ENCODE measurements around the gene ABCD1. TPM values are rescaled to one million over a fixed set of nuclear protein-coding genes. Genes with fewer than 3 reads are reported as not detected.
A peak's percentile ranks its signal among the peaks of the same experiment; 100 is the strongest.

ABCD1 gene
- total and polyA plus RNA-seq, 9 of the 15 experiments (the other 6 are each of a cell fraction or from before 2014, with no cell fraction given) = 0.07 to 6.9 (median 2.2) TPM

DNA sequence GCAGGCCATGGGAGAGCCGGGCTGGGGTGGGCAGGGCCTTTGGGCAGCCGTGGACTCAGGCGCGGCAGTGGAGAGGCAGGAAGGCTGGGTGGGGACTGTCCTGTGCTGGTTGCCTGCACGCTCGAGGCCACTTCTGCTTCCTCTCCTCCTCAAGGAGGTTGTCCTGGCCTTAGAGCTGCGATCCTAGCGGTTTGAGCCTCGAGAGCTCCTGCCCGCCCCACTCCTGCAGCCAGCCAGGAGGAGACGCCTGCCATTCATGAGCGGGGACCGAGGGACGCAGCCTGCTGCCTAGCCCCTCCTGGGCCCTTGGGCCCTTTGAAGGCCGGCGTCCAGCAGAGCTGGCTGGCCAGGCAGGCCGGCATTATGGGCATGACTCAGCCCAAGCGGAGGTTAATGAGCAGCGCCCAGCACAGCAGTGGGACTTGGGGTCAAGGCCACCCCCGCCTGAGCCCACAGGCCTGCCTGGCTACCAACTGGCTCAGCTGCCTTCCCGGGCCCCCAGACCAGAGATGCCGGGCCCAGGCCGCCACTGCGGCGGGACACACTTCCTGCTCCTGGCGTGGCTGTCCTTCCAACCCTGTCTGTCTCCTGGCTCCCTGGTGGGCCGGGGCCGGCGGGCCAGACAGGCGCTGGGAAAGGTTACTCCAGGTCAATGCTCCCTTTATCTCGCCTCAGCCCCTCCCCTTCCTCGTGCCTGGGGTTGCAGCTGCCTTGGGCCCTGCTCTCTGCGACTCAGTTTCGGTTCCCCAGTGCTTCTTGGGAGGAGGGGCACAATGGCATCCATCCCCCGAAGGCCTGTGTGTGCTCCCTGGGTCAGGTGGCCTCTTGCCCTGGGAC lies 1.8 kb downstream of the ABCD1 start (continued):
- TF ChIP-seq, protein P1, sequence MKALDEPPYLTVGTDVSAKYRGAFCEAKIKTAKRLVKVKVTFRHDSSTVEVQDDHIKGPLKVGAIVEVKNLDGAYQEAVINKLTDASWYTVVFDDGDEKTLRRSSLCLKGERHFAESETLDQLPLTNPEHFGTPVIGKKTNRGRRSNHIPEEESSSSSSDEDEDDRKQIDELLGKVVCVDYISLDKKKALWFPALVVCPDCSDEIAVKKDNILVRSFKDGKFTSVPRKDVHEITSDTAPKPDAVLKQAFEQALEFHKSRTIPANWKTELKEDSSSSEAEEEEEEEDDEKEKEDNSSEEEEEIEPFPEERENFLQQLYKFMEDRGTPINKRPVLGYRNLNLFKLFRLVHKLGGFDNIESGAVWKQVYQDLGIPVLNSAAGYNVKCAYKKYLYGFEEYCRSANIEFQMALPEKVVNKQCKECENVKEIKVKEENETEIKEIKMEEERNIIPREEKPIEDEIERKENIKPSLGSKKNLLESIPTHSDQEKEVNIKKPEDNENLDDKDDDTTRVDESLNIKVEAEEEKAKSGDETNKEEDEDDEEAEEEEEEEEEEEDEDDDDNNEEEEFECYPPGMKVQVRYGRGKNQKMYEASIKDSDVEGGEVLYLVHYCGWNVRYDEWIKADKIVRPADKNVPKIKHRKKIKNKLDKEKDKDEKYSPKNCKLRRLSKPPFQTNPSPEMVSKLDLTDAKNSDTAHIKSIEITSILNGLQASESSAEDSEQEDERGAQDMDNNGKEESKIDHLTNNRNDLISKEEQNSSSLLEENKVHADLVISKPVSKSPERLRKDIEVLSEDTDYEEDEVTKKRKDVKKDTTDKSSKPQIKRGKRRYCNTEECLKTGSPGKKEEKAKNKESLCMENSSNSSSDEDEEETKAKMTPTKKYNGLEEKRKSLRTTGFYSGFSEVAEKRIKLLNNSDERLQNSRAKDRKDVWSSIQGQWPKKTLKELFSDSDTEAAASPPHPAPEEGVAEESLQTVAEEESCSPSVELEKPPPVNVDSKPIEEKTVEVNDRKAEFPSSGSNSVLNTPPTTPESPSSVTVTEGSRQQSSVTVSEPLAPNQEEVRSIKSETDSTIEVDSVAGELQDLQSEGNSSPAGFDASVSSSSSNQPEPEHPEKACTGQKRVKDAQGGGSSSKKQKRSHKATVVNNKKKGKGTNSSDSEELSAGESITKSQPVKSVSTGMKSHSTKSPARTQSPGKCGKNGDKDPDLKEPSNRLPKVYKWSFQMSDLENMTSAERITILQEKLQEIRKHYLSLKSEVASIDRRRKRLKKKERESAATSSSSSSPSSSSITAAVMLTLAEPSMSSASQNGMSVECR (CRISPR knock-in tag; IDR thresholded peaks at IDR 0.05) = peak; percentile 51; the same call in 1 of the 2 replicates
- TF ChIP-seq COPS2 (conservative IDR thresholded peaks at IDR 0.05) (no peak), ZNF644 (tag; IDR thresholded peaks at IDR 0.05; ENCODE audit: low read depth) (no peak), KLF6 (CRISPR knock-in tag; IDR thresholded peaks at IDR 0.05; ENCODE audit: borderline replicate concordance) (no peak), RBM14 (IDR thresholded peaks at IDR 0.05; ENCODE audit: borderline replicate concordance, insufficient read depth, low read depth, low read length) (no peak), SRSF3 (IDR thresholded peaks at IDR 0.05; ENCODE audit: insufficient read depth, low read length) (no peak), ILF3 (IDR thresholded peaks at IDR 0.05; ENCODE audit: borderline replicate concordance) (no peak), ZNF324 (CRISPR knock-in tag; IDR thresholded peaks at IDR 0.05) (no peak), SMARCA4 (IDR thresholded peaks at IDR 0.05) (0 out of 2 replicates have a peak, but pooled peaks have one; percentile 11), FOS (IDR thresholded peaks at IDR 0.05; ENCODE audit: extremely low read depth, insufficient read length) (no peak), NFRKB (IDR thresholded peaks at IDR 0.05; ENCODE audit: low read depth) (no peak), SIN3B (IDR thresholded peaks at IDR 0.05; ENCODE audit: low read depth) (0 out of 2 replicates have a peak, but pooled peaks have one; percentile 18), ZNF586 (CRISPR knock-in tag; conservative IDR thresholded peaks at IDR 0.05) (no peak), PCBP2 (IDR thresholded peaks at IDR 0.05; ENCODE audit: low read depth, low read length, poor library complexity, severe bottlenecking) (no peak), ZNF3 (CRISPR knock-in tag; IDR thresholded peaks at IDR 0.05) (no peak), JUND (IDR thresholded peaks at IDR 0.05; ENCODE audit: borderline replicate concordance, low read depth, low read length) (no peak), JUND (tag; IDR thresholded peaks at IDR 0.05; ENCODE audit: borderline replicate concordance, low read depth, low read length) (no peak; the same call in 1 of the 3 replicates), HMGN3 (IDR thresholded peaks at IDR 0.05; ENCODE audit: borderline replicate concordance, extremely low read depth, insufficient read length, low read depth, low read length) (peak; percentile 50)
- TF ChIP-seq, protein P2, sequence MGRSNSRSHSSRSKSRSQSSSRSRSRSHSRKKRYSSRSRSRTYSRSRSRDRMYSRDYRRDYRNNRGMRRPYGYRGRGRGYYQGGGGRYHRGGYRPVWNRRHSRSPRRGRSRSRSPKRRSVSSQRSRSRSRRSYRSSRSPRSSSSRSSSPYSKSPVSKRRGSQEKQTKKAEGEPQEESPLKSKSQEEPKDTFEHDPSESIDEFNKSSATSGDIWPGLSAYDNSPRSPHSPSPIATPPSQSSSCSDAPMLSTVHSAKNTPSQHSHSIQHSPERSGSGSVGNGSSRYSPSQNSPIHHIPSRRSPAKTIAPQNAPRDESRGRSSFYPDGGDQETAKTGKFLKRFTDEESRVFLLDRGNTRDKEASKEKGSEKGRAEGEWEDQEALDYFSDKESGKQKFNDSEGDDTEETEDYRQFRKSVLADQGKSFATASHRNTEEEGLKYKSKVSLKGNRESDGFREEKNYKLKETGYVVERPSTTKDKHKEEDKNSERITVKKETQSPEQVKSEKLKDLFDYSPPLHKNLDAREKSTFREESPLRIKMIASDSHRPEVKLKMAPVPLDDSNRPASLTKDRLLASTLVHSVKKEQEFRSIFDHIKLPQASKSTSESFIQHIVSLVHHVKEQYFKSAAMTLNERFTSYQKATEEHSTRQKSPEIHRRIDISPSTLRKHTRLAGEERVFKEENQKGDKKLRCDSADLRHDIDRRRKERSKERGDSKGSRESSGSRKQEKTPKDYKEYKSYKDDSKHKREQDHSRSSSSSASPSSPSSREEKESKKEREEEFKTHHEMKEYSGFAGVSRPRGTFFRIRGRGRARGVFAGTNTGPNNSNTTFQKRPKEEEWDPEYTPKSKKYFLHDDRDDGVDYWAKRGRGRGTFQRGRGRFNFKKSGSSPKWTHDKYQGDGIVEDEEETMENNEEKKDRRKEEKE (IDR thresholded peaks at IDR 0.05; ENCODE audit: borderline replicate concordance in 1 of 2, control insufficient read depth in 1 of 2, low read depth in 2 of 2, low read length in 1 of 2) = no peak
